Loucy (cell line): ENCODE results near the gene DDX19B.
"Not testable (repeated sequence)": the region's sequence is repeated elsewhere in the genome, so short reads cannot be mapped to it uniquely, and the experiment has no call there.

Source experiments
- H2AFZ ChIP-seq: fragments of 200-600 bp; sonication (generic); 2 replicates; pipeline ENCODE4 v1.6.0; 2016; ENCODE audit warnings: antibody characterized with exemption, mild to moderate bottlenecking, low read length, moderate library complexity
- H3F3A ChIP-seq: fragments of 200-600 bp; 2 replicates; pipeline ENCODE4 v1.6.0; 2016; ENCODE audit warnings: antibody characterized with exemption, low read depth, mild to moderate bottlenecking
- H3K27me3 ChIP-seq: fragments of 200-600 bp; sonication (generic); 2 replicates; pipeline ENCODE4 v1.6.1; 2014; ENCODE audit warnings: low read length, mild to moderate bottlenecking; ENCODE audit not compliant: insufficient read depth, poor library complexity, severe bottlenecking
- H3K36me3 ChIP-seq: fragments of 200-600 bp; sonication (generic); 2 replicates; pipeline ENCODE4 v1.6.1; 2016; ENCODE audit warnings: low read length; ENCODE audit not compliant: insufficient read depth
- H3K4me1 ChIP-seq: fragments of 200-600 bp; sonication (generic); 2 replicates; pipeline ENCODE4 v1.5.1; 2014; ENCODE audit warnings: low read length, mild to moderate bottlenecking; ENCODE audit not compliant: insufficient read depth, poor library complexity, severe bottlenecking
- H3K4me2 ChIP-seq: fragments of 200-600 bp; sonication (generic); 2 replicates; pipeline ENCODE4 v1.6.0; 2014; ENCODE audit warnings: antibody characterized with exemption, low read length, low read depth, mild to moderate bottlenecking; ENCODE audit not compliant: poor library complexity, severe bottlenecking
- H3K4me3 ChIP-seq: fragments of 200-600 bp; sonication (generic); 2 replicates; pipeline ENCODE4 v1.5.1; 2014; ENCODE audit warnings: low read length, mild to moderate bottlenecking, mixed read lengths; ENCODE audit not compliant: poor library complexity, severe bottlenecking
- H3K79me2 ChIP-seq: fragments of 200-600 bp; sonication (generic); 2 replicates; pipeline ENCODE4 v1.6.1; 2014; ENCODE audit warnings: low read length; ENCODE audit not compliant: insufficient read depth
- H3K9ac ChIP-seq: fragments of 200-600 bp; sonication (generic); 2 replicates; pipeline ENCODE4 v1.6.0; 2014; ENCODE audit warnings: mild to moderate bottlenecking, low read depth, low read length, moderate library complexity; ENCODE audit not compliant: poor library complexity, severe bottlenecking
- H3K9me2 ChIP-seq: fragments of 200-600 bp; sonication (generic); replicated peaks from 2 replicates; pipeline ENCODE4 v1.6.1; 2016; ENCODE audit warnings: low read depth, low read length, mixed read lengths
- H3K9me3 ChIP-seq: fragments of 200-600 bp; sonication (generic); 2 replicates; pipeline ENCODE4 v1.6.1; 2014; ENCODE audit warnings: mild to moderate bottlenecking, antibody characterized with exemption, low read length, low read depth; ENCODE audit not compliant: insufficient read depth
- H4K20me1 ChIP-seq: fragments of 200-600 bp; sonication (generic); 2 replicates; pipeline ENCODE4 v1.6.0; 2014; ENCODE audit warnings: antibody characterized with exemption, low read length, mild to moderate bottlenecking; ENCODE audit not compliant: insufficient read depth, poor library complexity, severe bottlenecking
- EZH2phosphoT487 ChIP-seq: fragments of 200-600 bp; IDR thresholded peaks from 2 replicates; pipeline ENCODE4 v1.6.1; 2018; ENCODE audit warnings: antibody characterized with exemption, mild to moderate bottlenecking, moderate library complexity, borderline replicate concordance
- TF ChIP-seq, protein P1 (sequence below): fragments of 200-600 bp; sonication (generic); conservative IDR thresholded peaks from 2 replicates; pipeline ENCODE4 v1.5.1; 2014; ENCODE audit warnings: mild to moderate bottlenecking, antibody characterized with exemption, low read length

DDX19B gene

GRCh38 chr16:70370145-70370544, 71.2 kb downstream of the DDX19B start:
- H3K79me2 ChIP-seq, H2AFZ ChIP-seq, H3F3A ChIP-seq, H3K9me2 ChIP-seq, H3K4me3 ChIP-seq, H4K20me1 ChIP-seq, H3K4me1 ChIP-seq, H3K4me2 ChIP-seq, H3K9me3 ChIP-seq, H3K9ac ChIP-seq, H3K27me3 ChIP-seq: not testable (repeated sequence)
- H3K36me3 ChIP-seq, result peaks cover 53% of the 10 kb centered on the region; the same call in 1 of the 2 replicates
- TF ChIP-seq, protein P1, sequence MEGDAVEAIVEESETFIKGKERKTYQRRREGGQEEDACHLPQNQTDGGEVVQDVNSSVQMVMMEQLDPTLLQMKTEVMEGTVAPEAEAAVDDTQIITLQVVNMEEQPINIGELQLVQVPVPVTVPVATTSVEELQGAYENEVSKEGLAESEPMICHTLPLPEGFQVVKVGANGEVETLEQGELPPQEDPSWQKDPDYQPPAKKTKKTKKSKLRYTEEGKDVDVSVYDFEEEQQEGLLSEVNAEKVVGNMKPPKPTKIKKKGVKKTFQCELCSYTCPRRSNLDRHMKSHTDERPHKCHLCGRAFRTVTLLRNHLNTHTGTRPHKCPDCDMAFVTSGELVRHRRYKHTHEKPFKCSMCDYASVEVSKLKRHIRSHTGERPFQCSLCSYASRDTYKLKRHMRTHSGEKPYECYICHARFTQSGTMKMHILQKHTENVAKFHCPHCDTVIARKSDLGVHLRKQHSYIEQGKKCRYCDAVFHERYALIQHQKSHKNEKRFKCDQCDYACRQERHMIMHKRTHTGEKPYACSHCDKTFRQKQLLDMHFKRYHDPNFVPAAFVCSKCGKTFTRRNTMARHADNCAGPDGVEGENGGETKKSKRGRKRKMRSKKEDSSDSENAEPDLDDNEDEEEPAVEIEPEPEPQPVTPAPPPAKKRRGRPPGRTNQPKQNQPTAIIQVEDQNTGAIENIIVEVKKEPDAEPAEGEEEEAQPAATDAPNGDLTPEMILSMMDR, result peak; percentile 61

DNA sequence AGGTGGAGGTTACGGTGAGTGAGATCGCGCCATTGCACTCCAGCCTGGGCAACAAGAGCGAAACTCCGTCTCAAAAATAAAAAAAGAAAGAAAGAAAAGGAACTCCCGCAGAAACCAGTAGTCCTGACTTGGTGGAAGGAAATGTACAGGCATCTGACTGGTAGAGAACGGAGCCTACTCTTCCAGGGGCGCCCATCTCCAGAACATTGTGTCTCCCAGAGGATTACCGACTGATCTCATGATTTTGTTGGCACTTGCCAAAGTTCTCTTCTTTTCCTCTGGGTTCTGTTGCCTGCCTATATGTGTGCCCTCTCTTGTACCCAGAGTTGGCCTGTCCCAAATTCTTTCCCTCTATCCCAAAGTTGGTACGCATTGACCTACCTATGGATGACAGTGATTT, 71.9 kb downstream of the DDX19B start:
- Histone ChIP-seq H3K9ac (no peak overlapping the region), H3K4me2 (no peak overlapping the region), H2AFZ (no peak overlapping the region), H3K27me3 (no peaks in the 10 kb centered on the region), H3K9me3 (no peaks in the 10 kb centered on the region), H3K79me2 (no peaks in the 10 kb centered on the region), H3F3A (no peaks in the 10 kb centered on the region), H3K4me3 (no peak overlapping the region), H3K4me1 (no peaks in the 10 kb centered on the region), H3K9me2 (no peaks in the 10 kb centered on the region), H3K36me3 (peaks cover 46% of the 10 kb centered on the region; the same call in 1 of the 2 replicates), H4K20me1 (no peaks in the 10 kb centered on the region)
- TF ChIP-seq, protein P1, result no peak
- TF ChIP-seq EZH2phosphoT487, result no peak

DNA sequence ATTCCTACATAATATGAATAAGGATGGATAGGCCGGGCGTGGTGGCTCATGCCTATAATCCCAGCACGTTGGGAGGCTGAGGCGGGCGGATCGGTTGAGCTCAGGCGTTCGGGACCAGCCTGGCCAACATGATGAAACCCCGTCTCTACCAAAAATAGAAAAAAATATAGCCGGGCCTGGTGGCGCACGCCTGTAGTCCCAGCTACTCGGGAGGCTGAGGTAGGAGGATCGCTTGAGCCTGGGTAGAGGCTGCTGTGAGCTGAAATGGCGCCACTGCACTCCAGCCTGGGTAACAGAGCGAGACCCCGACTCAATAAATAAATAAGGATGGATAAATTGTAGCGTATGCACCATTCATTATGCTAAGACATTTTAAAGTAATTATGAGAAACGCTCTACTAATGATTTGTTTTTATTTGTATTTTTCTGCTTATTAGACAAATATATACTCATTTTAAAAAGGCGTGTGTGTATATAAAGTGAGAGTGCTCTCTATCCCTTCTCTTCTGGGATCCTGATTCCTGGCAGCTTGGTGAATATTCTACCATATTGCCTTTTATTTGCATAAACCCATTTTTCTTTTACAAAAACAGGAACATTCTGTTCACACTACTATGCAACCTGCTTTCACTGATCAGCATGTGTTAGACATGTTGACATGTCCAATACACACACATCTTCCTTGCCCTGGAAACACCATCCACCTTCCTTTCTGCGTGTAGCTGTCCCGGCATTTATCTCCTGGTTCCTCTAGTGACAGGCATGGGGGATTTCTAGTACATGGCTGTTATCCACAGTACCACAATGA, 74.1 kb downstream of the DDX19B start:
- no peak overlapping the region for H3K9ac ChIP-seq
- H3K9me3 ChIP-seq, result no peaks in the 10 kb centered on the region
- H3K4me3 ChIP-seq, result no peak overlapping the region
- H3K9me2 ChIP-seq, result no peaks in the 10 kb centered on the region
- H3F3A ChIP-seq, result no peaks in the 10 kb centered on the region
- H2AFZ ChIP-seq, result no peak overlapping the region
- no peaks in the 10 kb centered on the region for H3K27me3 ChIP-seq
- no peaks in the 10 kb centered on the region for H4K20me1 ChIP-seq
- H3K4me1 ChIP-seq, result no peaks in the 10 kb centered on the region
- TF ChIP-seq, protein P1, result no peak
- TF ChIP-seq EZH2phosphoT487, result no peak
- H3K4me2 ChIP-seq, result no peak overlapping the region
- peaks cover 38% of the 10 kb centered on the region; the same call in 1 of the 2 replicates for H3K36me3 ChIP-seq
- H3K79me2 ChIP-seq, result no peaks in the 10 kb centered on the region
